Effector memory CD8-positive, alpha-beta T cell (primary cell): ENCODE data around the gene STOX2.
"Not testable (repeated sequence)": the region's sequence is repeated elsewhere in the genome, so short reads cannot be mapped to it uniquely, and the experiment has no call there.

ENCODE experiments used
- ATAC-seq: fragments of 150-1000 bp; cut with Tn5 transposase; replicated peaks from 2 replicates; pipeline ENCODE4 v1.10.0; 2021; ENCODE audit warnings: mild to moderate bottlenecking, moderate library complexity
- DNase-seq, 3 experiments: peaks; one replicate each; pipeline ENCODE4 v3.0.0; 2021
- H3K27ac Mint-ChIP-seq, 2 donors: one replicate each; pipeline ENCODE4 v1.8.0; 2022; ENCODE audit warnings: mild to moderate bottlenecking in 2 of 2, mixed read lengths in 2 of 2, moderate library complexity in 2 of 2
- H3K27me3 Mint-ChIP-seq, 2 donors: one replicate each; pipeline ENCODE4 v1.8.0; 2022; ENCODE audit warnings: mixed read lengths in 2 of 2
- H3K36me3 Mint-ChIP-seq: one replicate; pipeline ENCODE4 v1.8.0; 2022; ENCODE audit warnings: mild to moderate bottlenecking, moderate library complexity, mixed read lengths; ENCODE audit not compliant: insufficient read depth
- H3K4me1 Mint-ChIP-seq, 2 donors: one replicate each; pipeline ENCODE4 v1.8.0; 2022; ENCODE audit warnings: low read depth in 2 of 2, mixed read lengths in 2 of 2
- H3K4me3 Mint-ChIP-seq, 2 donors: one replicate each; pipeline ENCODE4 v1.8.0; 2022; ENCODE audit warnings: mild to moderate bottlenecking in 2 of 2, mixed read lengths in 2 of 2, moderate library complexity in 2 of 2
- H3K9me3 Mint-ChIP-seq, 2 donors: one replicate each; pipeline ENCODE4 v1.8.0; 2022; ENCODE audit warnings: mixed read lengths in 2 of 2

STOX2 gene

GRCh38 chr4:184046148-184046547 lies 141.0 kb downstream of the STOX2 start:
- no peak overlapping the region for H3K27ac Mint-ChIP-seq
- no peak for ATAC-seq
- no peaks in the 10 kb centered on the region for H3K36me3 Mint-ChIP-seq
- no peaks in the 10 kb centered on the region for H3K4me1 Mint-ChIP-seq
- H3K9me3 Mint-ChIP-seq: peaks cover 0 to 5% of the 10 kb centered on the region in 2 donors
- H3K4me3 Mint-ChIP-seq: no peak overlapping the region
- DNase-seq: no peak
- peaks cover 45 to 46% of the 10 kb centered on the region in 2 donors for H3K27me3 Mint-ChIP-seq

- not testable (repeated sequence) for H3K27ac Mint-ChIP-seq, H3K9me3 Mint-ChIP-seq, H3K4me3 Mint-ChIP-seq, H3K4me1 Mint-ChIP-seq, DNase-seq, ATAC-seq, H3K36me3 Mint-ChIP-seq
- peaks cover 56 to 66% of the 10 kb centered on the region in 2 donors for H3K27me3 Mint-ChIP-seq
These were observed 146.2 kb downstream of the STOX2 start for GRCh38 chr4:184051262-184051661.

GRCh38 chr4:184052616-184053015 lies 147.5 kb downstream of the STOX2 start:
- Mint-ChIP-seq H3K36me3 (no peaks in the 10 kb centered on the region), H3K4me1 (no peaks in the 10 kb centered on the region), H3K27me3 (peaks cover 52 to 56% of the 10 kb centered on the region in 2 donors), H3K4me3 (no peak overlapping the region), H3K27ac (no peak overlapping the region), H3K9me3 (peaks cover 7 to 8% of the 10 kb centered on the region in 2 donors)
- ATAC-seq (no peak), DNase-seq (no peak)

DNA sequence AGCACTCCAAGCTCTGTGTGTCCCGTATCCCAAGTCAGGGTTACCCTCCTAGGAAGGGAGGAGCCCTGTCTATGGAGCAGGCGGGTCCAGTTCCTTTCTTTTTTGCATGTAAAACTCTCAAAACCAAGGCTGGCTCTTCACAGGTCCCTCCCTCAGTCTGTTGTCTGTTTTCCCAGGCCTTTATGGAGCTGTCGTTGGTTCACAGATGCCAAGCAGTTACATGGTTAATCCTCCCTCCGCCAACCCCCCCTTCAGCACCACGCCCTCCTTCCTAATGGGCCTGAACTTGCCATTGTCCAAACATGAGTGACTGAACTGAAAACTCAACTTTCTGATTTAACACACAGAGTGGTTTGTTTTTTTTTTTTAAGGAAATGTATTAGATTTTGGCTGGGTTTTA lies 148.3 kb downstream of the STOX2 start:
- Mint-ChIP-seq H3K9me3 (peaks cover 6 to 7% of the 10 kb centered on the region in 2 donors), H3K4me3 (no peak overlapping the region), H3K4me1 (no peaks in the 10 kb centered on the region), H3K36me3 (no peaks in the 10 kb centered on the region), H3K27ac (no peak overlapping the region), H3K27me3 (peaks cover 47 to 56% of the 10 kb centered on the region in 2 donors)
- ATAC-seq (no peak), DNase-seq (no peak)

DNA sequence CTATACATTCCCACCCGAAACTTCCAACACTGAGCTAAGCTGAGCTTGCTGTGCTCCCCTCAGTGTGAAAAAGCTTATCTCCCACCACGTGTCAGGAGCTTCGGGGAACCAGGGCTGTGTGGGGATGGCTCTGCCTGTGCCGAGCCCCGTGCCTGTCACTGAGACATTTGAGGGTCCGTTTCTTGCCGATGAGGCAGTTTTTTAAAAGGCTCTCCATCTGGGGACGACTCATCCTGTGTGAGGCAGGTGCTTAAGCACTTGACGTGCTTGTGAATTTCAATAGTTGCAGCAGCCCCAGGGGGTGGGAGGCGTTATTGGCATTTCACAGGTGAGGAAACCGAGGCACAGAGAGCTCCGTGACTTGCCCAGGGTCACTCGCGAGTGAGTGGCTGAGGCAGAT lies 151.8 kb downstream of the STOX2 start:
- DNase-seq: no peak
- Mint-ChIP-seq H3K27me3 (peaks cover 29 to 32% of the 10 kb centered on the region in 2 donors), H3K4me3 (no peak overlapping the region), H3K36me3 (no peaks in the 10 kb centered on the region), H3K9me3 (peaks cover 0 to under 1% of the 10 kb centered on the region in 2 donors), H3K27ac (no peak overlapping the region), H3K4me1 (no peaks in the 10 kb centered on the region)
- no peak for ATAC-seq

DNA sequence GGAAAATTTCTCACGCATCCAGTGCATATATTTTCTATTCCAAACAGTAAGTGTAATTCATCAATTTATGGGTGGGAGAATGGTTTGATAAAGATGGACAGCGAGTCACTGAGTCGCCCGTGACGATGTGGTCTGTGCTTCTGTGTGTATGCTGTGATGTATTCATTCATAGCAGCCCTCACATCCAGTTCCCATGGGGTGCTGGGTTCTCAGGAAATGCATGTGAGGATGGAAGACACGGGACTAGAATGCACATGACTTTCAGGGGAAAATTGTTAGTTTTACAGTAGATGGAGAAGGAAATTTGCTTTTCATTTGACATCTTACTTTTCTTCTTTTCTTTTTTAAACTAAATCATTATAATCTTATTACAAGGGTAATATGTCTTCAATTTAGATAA lies 152.9 kb downstream of the STOX2 start:
- Mint-ChIP-seq H3K36me3 (no peaks in the 10 kb centered on the region), H3K9me3 (no peaks in the 10 kb centered on the region), H3K27ac (no peak overlapping the region), H3K4me1 (no peaks in the 10 kb centered on the region), H3K27me3 (peaks cover 20 to 28% of the 10 kb centered on the region in 2 donors), H3K4me3 (no peak overlapping the region)
- DNase-seq (no peak), ATAC-seq (no peak)

DNA sequence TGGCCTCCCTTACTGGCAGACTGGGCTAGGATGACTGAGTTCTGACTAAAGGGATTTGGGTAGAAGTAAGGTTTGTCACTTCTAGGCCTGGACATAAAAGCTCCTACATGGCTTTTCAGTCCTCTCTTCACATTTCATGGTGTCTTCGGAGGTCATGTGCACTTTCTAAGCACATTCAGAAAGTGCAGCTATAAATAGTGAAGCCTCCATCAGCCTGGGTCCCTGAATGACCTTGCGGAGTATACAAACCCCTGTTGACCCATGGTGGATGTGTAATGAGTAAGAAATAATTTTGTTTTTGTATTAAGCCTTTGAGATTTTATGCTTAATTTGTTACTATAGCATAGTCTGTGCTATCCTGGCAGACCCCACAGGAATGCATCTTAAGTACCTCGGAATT lies 154.0 kb downstream of the STOX2 start:
- H3K4me1 Mint-ChIP-seq: no peaks in the 10 kb centered on the region
- H3K9me3 Mint-ChIP-seq: no peaks in the 10 kb centered on the region
- H3K4me3 Mint-ChIP-seq: no peak overlapping the region
- ATAC-seq: no peak
- H3K36me3 Mint-ChIP-seq: no peaks in the 10 kb centered on the region
- peaks cover 19 to 26% of the 10 kb centered on the region in 2 donors for H3K27me3 Mint-ChIP-seq
- no peak overlapping the region for H3K27ac Mint-ChIP-seq
- no peak for DNase-seq

GRCh38 chr4:184061582-184061981 lies 156.5 kb downstream of the STOX2 start:
- H3K9me3 Mint-ChIP-seq: no peaks in the 10 kb centered on the region
- no peaks in the 10 kb centered on the region for H3K4me1 Mint-ChIP-seq
- DNase-seq (no peak), ATAC-seq (no peak)
- H3K36me3 Mint-ChIP-seq: no peaks in the 10 kb centered on the region
- peaks cover 12 to 31% of the 10 kb centered on the region in 2 donors for H3K27me3 Mint-ChIP-seq
- no peak overlapping the region for H3K27ac Mint-ChIP-seq
- no peak overlapping the region for H3K4me3 Mint-ChIP-seq

DNA sequence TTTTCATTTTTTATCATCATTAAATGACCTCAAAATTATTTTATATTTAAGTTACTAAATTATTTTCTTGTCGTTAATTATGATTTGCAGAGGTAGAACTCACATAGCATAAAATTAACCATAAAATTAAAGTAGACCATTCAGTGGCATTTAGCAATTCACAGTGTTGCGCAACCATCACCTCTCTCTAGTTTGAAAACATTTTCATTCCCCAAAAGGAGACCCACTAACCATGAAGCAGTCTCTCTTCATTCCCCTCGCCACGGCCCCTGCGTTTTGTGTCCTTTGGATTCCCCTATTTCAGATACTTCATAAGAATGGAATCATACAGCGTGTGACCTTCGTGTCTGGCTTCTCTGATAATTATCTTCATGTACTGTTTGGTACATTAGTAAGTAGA lies 157.7 kb downstream of the STOX2 start:
- Mint-ChIP-seq H3K36me3 (no peaks in the 10 kb centered on the region), H3K27me3 (peaks cover 12 to 37% of the 10 kb centered on the region in 2 donors), H3K27ac (no peak overlapping the region), H3K4me1 (no peaks in the 10 kb centered on the region), H3K4me3 (no peak overlapping the region), H3K9me3 (no peaks in the 10 kb centered on the region)
- ATAC-seq (no peak), DNase-seq (no peak)

GRCh38 chr4:184064877-184065276 lies 159.8 kb downstream of the STOX2 start:
- H3K4me3 Mint-ChIP-seq: no peak overlapping the region
- ATAC-seq: no peak
- H3K36me3 Mint-ChIP-seq: no peaks in the 10 kb centered on the region
- no peaks in the 10 kb centered on the region for H3K4me1 Mint-ChIP-seq
- no peaks in the 10 kb centered on the region for H3K9me3 Mint-ChIP-seq
- peaks cover 13 to 55% of the 10 kb centered on the region in 2 donors for H3K27me3 Mint-ChIP-seq
- DNase-seq: no peak
- no peak overlapping the region for H3K27ac Mint-ChIP-seq

DNA sequence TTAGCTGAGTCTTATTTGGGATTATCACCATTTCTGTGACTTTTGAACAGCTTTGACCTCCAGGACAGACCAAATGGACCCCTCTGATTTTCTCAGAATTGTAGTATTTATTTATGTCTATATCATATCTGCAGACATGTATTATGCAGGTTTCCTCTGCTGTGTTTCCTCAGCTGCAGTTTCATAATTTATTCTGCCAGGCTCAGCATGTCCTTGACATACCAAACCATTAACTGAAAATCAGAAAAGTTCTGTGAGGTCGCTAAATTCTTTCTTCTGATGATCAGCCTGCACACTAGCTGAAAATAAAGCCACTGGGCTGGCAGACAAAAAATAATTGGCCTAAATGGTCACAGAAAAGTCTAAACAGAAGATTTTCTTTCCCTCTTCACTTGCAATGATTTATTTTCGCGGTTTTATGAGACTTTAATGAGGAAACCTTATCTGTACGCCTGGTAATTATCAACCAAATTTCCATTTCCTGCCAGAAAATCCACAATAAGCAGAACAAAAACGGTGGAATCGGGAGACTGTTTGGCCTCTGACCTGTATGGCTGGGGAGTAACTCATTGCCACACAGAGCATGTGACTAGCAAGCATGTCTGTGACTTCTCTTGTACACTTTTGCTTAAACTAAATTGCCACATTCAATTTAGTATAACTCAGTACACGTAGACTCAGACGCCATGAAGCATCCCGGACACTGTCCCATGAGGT lies 161.6 kb downstream of the STOX2 start:
- peaks cover under 1 to 2% of the 10 kb centered on the region in 2 donors for H3K9me3 Mint-ChIP-seq
- no peak overlapping the region for H3K4me3 Mint-ChIP-seq
- no peaks in the 10 kb centered on the region for H3K36me3 Mint-ChIP-seq
- ATAC-seq (no peak), DNase-seq (no peak)
- H3K27ac Mint-ChIP-seq: no peak overlapping the region
- no peaks in the 10 kb centered on the region for H3K4me1 Mint-ChIP-seq
- H3K27me3 Mint-ChIP-seq: peaks cover 18 to 62% of the 10 kb centered on the region in 2 donors

- Mint-ChIP-seq H3K4me1 (no peaks in the 10 kb centered on the region), H3K27ac (no peak overlapping the region), H3K4me3 (no peak overlapping the region), H3K36me3 (no peaks in the 10 kb centered on the region), H3K27me3 (peaks cover 18 to 53% of the 10 kb centered on the region in 2 donors), H3K9me3 (peaks cover 2 to 5% of the 10 kb centered on the region in 2 donors)
- DNase-seq (no peak), ATAC-seq (no peak)
These were observed 162.9 kb downstream of the STOX2 start for GRCh38 chr4:184067931-184068554.
